SH-SY5Y (cell line): ENCODE data around the gene CGN.

ENCODE experiments used
- GATA2 ChIP-seq: IDR thresholded peaks from 2 replicates; pipeline ENCODE4 v1.6.1; 2011; ENCODE audit warnings: mild to moderate bottlenecking, low read depth, low read length
- GATA3 ChIP-seq: IDR thresholded peaks from 2 replicates; pipeline ENCODE4 v1.6.1; 2011; ENCODE audit warnings: low read depth, mild to moderate bottlenecking, low read length, moderate library complexity

- TF ChIP-seq GATA2: no peak
- no peak for TF ChIP-seq GATA3
Measured at GRCh38 chr1:151583796-151584195, 72.6 kb downstream of the CGN start.
